NCI-H1048 (cell line): ENCODE data around the gene CHPF2.

ENCODE experiments used
- DNase-seq: peaks from one replicate; lab custom pipeline; 2025; lab: John Stamatoyannopoulos, UW

The CHPF2 gene

DNA sequence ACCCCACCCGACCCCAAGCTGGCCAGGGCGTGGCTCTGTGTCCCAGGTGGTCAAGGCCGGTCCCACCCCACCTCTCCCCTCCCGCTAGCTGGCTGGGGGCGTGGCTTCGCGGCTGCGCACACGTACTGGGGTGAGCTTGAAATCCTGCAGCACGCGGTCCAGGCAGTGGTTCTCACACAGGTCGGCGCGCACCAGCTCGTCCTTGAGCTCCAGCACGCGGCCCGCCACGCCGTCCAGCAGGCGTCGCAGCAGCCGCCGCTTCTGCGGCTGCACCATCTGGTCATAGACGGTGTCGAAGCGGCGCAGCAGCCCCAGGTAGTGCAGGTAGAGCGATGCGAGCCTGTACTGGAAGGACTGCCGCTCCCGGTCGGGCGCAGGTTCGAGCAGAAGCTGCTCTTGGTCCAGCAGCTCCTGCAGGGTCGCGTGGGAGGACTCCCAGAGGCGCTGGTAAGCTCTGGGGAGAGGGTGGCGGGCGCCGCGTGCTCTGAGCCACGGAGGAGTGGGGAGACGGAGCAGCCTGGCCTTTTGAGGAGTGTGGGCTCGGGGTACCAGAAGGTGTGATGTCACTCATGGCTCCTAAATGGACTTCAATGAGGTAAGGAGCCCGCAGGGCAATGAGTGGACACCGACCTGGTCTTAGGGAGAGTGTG is 27.8 kb upstream of the CHPF2 start:
- DNase-seq = no peak

DNA sequence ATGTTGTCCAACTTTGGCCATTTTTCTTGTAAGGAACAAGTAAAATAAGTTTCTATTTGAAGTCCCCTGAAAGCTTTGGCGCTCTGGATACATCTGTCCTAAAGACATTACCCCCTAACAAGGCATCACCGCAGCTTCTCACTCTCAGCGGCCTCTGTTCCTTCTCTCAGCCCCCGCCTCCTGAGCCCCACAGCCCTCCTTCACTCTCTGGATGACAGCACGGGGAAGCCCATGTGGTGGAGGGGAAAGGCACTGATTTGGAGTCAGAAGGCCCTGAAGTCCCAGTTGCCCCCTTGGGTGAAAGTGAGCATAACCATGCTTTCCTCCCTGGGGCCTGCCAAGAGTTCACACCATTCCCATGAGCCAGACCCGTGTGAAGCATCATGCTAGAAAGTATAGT is 26.6 kb upstream of the CHPF2 start:
- no peak for DNase-seq

- DNase-seq = no peak
Observed at GRCh38 chr7:151206914-151207313, 25.4 kb upstream of the CHPF2 start.

DNA sequence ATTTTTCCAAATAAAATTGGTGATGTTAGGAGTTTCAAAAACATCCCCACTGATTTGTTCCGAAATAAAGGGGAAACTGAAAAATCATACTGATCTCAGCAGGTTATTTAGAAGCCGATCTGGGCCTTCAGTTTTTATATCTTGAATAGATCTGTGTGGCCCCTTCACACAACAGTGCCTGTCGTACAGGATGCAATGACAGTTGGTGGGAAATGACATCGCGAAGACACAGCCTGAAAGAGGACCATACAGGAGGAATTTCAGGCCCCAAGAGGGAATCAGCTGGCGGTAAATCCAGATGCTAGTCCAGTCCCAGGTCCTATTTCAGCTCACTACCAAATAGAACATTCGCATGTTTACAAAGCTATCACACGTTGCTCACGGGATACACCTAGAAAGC is 25.0 kb upstream of the CHPF2 start:
- no peak for DNase-seq

GRCh38 chr7:151207804-151208203 is 24.5 kb upstream of the CHPF2 start:
- no peak for DNase-seq

GRCh38 chr7:151208253-151208862 is 23.9 kb upstream of the CHPF2 start:
- no peak for DNase-seq

GRCh38 chr7:151209588-151209987 is 22.7 kb upstream of the CHPF2 start:
- no peak for DNase-seq

DNA sequence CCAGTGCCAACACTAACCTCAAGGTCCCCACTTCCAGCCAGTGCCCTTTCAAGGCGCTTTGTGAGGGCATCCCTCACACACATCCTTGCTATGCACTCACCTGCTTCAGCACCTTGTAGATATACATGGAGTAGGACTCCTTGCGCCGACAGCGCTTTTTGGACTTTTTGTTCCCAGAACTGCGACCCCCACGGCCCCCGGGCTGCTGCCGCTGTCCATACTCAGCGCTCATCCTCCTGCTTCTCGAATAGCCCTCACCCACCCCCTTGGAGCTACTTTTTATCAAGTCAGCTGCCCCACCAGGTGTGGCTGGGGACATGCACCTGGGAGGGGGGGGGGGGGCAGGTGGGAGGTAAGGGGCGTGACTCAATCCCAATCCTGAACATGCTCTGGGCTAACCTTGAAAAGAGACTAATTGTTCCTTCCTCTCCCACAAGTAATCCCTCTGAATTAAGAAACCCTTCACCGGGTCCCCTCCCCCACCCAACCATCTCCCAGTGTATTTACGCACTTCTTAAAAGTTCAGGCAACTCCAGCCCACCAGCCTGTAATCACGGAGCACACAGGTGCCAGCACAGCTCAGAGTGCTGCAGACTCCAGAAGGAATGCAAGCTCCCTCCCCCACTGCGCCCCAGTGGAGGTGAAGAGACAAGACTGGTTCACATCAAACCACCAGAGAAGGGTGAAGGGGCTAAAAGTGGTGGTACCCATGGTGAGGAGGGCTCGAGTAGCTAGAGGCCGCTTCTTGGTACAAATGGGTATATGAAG is 22.0 kb upstream of the CHPF2 start, which contains the start of gene H2BK1:
TSS of gene H2BK1 (minus strand) at position 402 of the 768 bp plus-strand sequence. CDS start at position 232, 170 bp downstream.
- no peak for DNase-seq

DNA sequence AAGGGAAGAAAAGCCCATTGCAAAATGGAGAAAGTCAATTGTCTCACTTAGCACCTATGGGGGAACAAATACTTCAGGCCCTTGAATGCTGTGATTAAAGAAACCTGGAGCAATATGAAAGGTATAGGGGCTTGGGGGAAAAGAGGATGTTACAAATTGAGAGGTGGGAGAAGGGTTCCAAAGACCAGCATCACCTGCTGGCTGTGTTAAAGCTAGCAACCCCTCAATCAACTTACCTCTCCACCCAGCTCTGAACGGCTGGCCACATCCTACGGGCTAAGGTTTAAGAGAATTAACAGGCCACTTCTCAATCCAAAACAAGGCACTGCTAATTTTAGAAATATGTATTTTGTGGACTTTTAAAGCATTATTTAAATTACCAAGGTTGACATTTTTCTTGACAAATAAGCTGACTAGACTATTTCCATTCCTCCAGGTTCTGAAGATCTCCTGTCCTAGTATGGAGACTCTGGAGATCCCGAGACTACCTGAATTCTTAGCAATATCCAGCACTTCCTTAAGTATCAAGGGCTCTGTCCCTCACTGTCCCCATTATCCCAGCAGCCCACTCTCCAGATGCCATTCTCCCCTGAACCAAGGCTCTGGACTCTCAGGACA is 21.0 kb upstream of the CHPF2 start:
- DNase-seq = no peak

- no peak for DNase-seq
Observed at GRCh38 chr7:151212626-151213025, 19.7 kb upstream of the CHPF2 start.

- DNase-seq = no peak
Observed at GRCh38 chr7:151213826-151214225, 18.5 kb upstream of the CHPF2 start.

- no peak for DNase-seq
Observed at GRCh38 chr7:151215396-151215795, 16.9 kb upstream of the CHPF2 start.

GRCh38 chr7:151218170-151218569 is 14.1 kb upstream of the CHPF2 start:
- DNase-seq = no peak

- DNase-seq = no peak
Observed at GRCh38 chr7:151223728-151224127, 8.6 kb upstream of the CHPF2 start.

DNA sequence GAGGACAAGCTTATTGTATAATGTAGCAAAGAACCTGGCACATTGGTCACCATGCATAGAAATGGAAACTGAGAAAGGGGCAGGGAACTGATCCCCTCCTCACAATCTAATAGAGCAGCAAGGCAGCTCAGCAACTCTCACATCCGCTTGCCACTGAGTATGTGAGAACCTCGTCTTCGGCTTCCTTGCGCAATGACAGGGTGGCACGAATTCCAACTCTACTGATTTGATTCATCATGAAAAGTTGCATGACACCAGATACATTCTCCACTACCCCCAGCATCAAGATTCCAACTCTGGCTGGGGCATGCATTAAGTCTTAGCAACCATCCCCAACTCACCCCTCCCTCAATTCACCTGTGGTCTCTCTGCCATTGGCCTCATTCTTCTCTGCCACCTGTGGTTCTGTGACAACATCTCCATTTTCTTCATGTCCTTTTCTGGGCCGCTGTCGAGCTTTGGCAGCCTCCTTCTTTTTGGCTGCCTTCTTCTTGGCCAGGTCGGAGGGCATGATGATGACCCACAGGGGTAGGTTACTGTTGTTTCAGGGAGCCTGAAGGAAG is 6.3 kb upstream of the CHPF2 start:
- DNase-seq = no peak

DNA sequence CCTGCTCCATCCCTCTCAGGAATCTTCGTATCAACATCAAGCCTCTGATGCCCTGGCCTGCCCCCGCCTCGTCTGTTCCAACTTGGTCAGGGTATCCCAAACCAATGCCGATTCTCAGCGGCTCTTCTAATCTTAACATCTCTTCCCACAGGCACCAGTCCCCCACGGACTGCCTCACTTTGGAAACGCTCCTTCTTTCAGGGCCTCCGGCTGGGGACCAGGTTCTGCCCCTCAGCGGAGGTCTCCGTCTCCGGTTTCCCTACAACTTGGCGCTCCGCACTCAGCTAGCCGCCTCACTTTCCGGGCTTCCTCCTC is 5.8 kb upstream of the CHPF2 start:
- no peak for DNase-seq

DNA sequence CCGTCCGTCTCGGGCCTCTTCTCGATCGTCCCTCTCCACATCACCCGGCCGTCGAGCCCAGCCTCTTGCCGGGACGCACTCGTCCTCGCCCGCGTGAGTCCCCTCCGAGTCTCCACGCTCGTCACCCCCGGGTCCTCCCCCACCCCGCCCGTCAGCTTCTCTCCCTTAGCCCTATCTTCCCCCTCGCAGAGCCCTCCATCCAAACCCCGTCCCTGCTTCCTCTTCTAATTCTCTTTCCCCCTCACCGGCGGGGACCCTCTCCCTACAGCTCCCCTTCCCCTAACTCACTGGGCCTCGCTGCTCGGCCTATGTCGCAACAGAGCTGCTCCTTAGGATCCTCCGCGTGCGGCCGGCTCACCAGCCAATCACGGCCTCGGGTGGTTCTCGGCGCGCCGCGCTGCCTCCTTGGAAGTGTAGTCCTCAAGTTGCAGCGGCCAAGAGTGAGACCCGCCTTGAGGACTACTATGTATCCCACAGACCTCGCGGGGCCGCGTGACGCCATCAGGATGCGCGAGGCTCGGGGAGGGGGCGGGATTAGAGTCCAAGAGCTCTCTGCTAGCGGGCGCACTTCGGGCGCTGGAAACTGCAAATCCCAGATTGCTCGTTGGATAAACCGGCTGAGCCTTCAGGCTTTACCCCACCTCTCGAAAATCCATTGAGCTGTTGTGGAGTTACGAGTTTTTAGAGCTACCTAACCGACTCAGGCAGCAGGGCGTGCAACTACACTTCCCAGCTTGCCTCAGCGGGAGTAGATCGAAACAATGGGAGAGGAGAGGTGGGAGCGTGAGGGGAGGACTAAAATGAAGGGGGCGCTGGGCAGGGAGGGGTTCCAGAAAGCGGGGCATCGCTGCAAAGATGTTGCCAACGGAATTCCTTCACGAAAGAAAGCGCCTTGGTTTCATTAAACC is 5.2 kb upstream of the CHPF2 start, which contains the start of gene ABCF2:
TSS of gene ABCF2 (minus strand) at position 331 of the 908 bp plus-strand sequence. CDS start 747 bp downstream, outside the sequence.
- DNase-seq = peak; percentile 91

GRCh38 chr7:151228024-151228866 is 4.0 kb upstream of the CHPF2 start:
- DNase-seq = no peak

DNA sequence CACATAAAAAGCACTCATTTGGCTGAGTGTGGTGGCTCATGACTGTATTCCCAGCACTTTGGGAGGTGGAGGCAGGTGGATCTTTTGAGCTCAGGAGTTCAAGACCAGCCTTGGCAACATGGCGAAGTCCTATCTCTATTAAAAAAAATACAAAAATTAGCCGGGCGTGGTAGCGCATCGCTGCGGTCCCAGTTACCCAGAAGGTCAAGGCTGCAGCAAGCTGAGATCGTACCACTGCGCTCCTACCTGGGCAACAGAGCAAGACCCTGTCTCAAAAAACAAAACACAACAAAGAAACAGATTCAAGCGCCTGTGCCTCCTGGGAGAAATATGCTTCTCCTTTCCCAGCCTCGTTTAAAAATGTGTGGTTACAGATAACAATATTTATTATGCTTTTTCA is 3.0 kb upstream of the CHPF2 start:
- no peak for DNase-seq

- no peak for DNase-seq
Observed at GRCh38 chr7:151231080-151231479, 1.2 kb upstream of the CHPF2 start.
